Caco-2 (cell line): ENCODE results near the gene SERPINB13. TPM values are rescaled to one million over a fixed set of nuclear protein-coding genes. Genes with fewer than 3 reads are reported as not detected.

Experiments used
- BruUV-seq: library from RNA; stranded (reverse); fragments of 400-500 nt; replicated peaks from 2 replicates; lab custom pipeline; 2021; lab: Mats Ljungman, UMichigan
- CTCF ChIA-PET: fragments of 300-600 bp; sonication (Branson Sonifier 250); formaldehyde crosslinking; loops from one replicate; lab custom pipeline; 2022; ENCODE audit warnings: antibody characterized with exemption; lab: Charles Lee
- POLR2A ChIA-PET: fragments of 300-600 bp; sonication (Branson Sonifier 250); formaldehyde crosslinking; loops from one replicate; lab custom pipeline; 2022; ENCODE audit warnings: antibody characterized with exemption; lab: Charles Lee
- DNase-seq, 2 experiments: peaks; one replicate each; pipeline versions ENCODE4 v3.0.0 to v3.0.0-alpha.2; 2020 to 2022
- H3K27me3 ChIP-seq: replicated peaks from 2 replicates; pipeline ENCODE4 v1.6.0; 2011; ENCODE audit warnings: low read length; ENCODE audit not compliant: control insufficient read depth, insufficient read depth
- H3K36me3 ChIP-seq: 2 replicates; pipeline ENCODE4 v1.5.1; 2011; ENCODE audit warnings: low read length; ENCODE audit not compliant: control insufficient read depth, insufficient read depth
- H3K4me1 ChIP-seq: fragments of 250-450 bp; sonication (Bioruptor Pico); 2 replicates; pipeline ENCODE4 v1.5.1; 2020; ENCODE audit warnings: mild to moderate bottlenecking
- H3K4me3 ChIP-seq: 2 replicates; pipeline ENCODE4 v1.5.1; 2011; ENCODE audit warnings: low read depth, mild to moderate bottlenecking, control low read depth, low read length
- H3K9me3 ChIP-seq: fragments of 250-450 bp; sonication (Bioruptor Pico); 2 replicates; pipeline ENCODE4 v1.5.1; 2020; ENCODE audit warnings: mild to moderate bottlenecking, moderate library complexity
- H3K27ac Mint-ChIP-seq: one replicate; pipeline ENCODE4 v1.8.0; 2022; ENCODE audit warnings: mixed read lengths; ENCODE audit not compliant: unreplicated experiment
- H3K27me3 Mint-ChIP-seq: one replicate; pipeline ENCODE4 v1.8.0; 2022; ENCODE audit warnings: mixed read lengths; ENCODE audit not compliant: insufficient read depth, unreplicated experiment
- H3K36me3 Mint-ChIP-seq: one replicate; pipeline ENCODE4 v1.8.0; 2022; ENCODE audit warnings: mild to moderate bottlenecking, mixed read lengths; ENCODE audit not compliant: insufficient read depth, unreplicated experiment
- H3K4me1 Mint-ChIP-seq: one replicate; pipeline ENCODE4 v1.8.0; 2022; ENCODE audit warnings: low read depth, mixed read lengths; ENCODE audit not compliant: unreplicated experiment
- H3K4me3 Mint-ChIP-seq: one replicate; pipeline ENCODE4 v1.8.0; 2022; ENCODE audit warnings: mild to moderate bottlenecking, moderate library complexity, mixed read lengths; ENCODE audit not compliant: unreplicated experiment
- H3K9me3 Mint-ChIP-seq: one replicate; pipeline ENCODE4 v1.8.0; 2022; ENCODE audit warnings: mixed read lengths; ENCODE audit not compliant: unreplicated experiment
- intact Hi-C: fragments of 100-400 bp; cut with micrococcal nuclease; formaldehyde crosslinking; loops from one replicate; pipeline ENCODE4 v1.10.0; 2022; ENCODE audit not compliant: unreplicated experiment
- total RNA-seq: library from RNA; stranded (reverse); gene quantifications from 2 replicates; pipeline ENCODE4 v1.2.3, GENCODE V29; 2022
- TF ChIP-seq, protein P1 (sequence below), 2 experiments: fragments of 200-600 bp in 1 of 2; IDR thresholded peaks; 1 replicate in 1 of 2; 2 replicates in 1 of 2; pipeline versions ENCODE4 v1.5.1 to v1.8.0; 2011 to 2022; ENCODE audit warnings: antibody characterized with exemption in 1 of 2, control low read depth in 1 of 2, inconsistent platforms in 1 of 2, low read depth in 1 of 2, low read length in 1 of 2, mild to moderate bottlenecking in 1 of 2, moderate library complexity in 1 of 2; ENCODE audit not compliant: insufficient read depth in 1 of 2, severe bottlenecking in 1 of 2, unreplicated experiment in 1 of 2

Gene SERPINB13
- total RNA-seq, 1 experiment from 2014 or later, result not detected

DNA sequence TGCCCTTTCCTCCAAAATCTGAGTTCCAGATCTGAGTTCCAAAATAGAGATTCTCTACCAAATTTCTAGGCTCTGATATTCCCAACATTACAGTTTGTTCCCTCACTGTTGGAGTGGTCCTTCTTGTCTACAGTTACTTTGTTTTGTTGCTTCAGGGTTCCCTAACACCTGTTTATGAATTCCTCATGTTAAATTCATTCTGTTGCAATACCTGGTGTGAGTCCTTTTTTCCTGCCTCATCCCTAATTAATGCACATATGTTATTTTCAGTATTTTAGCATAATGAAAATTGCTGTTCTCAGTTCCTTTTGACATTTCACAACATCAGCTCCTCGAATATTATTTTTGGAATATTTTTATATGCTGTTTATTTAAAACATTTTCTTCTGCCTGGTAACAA, 16.2 kb downstream of the SERPINB13 start:
- no TSS peak for BruUV-seq
- Mint-ChIP-seq H3K9me3 (no peaks in the 10 kb centered on the region), H3K36me3 (no peaks in the 10 kb centered on the region), H3K4me3 (no peak overlapping the region), H3K27me3 (no peaks in the 10 kb centered on the region), H3K4me1 (no peaks in the 10 kb centered on the region), H3K27ac (no peak overlapping the region)
- DNase-seq, result no peak
- ChIA-PET POLR2A (no interaction called here), CTCF (no interaction called here)
- Histone ChIP-seq H3K4me3 (no peak overlapping the region), H3K36me3 (no peaks in the 10 kb centered on the region), H3K9me3 (no peaks in the 10 kb centered on the region), H3K27me3 (no peaks in the 10 kb centered on the region), H3K4me1 (no peaks in the 10 kb centered on the region)
- TF ChIP-seq, protein P1, sequence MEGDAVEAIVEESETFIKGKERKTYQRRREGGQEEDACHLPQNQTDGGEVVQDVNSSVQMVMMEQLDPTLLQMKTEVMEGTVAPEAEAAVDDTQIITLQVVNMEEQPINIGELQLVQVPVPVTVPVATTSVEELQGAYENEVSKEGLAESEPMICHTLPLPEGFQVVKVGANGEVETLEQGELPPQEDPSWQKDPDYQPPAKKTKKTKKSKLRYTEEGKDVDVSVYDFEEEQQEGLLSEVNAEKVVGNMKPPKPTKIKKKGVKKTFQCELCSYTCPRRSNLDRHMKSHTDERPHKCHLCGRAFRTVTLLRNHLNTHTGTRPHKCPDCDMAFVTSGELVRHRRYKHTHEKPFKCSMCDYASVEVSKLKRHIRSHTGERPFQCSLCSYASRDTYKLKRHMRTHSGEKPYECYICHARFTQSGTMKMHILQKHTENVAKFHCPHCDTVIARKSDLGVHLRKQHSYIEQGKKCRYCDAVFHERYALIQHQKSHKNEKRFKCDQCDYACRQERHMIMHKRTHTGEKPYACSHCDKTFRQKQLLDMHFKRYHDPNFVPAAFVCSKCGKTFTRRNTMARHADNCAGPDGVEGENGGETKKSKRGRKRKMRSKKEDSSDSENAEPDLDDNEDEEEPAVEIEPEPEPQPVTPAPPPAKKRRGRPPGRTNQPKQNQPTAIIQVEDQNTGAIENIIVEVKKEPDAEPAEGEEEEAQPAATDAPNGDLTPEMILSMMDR (IDR thresholded peaks at IDR 0.05; ENCODE audit: insufficient read depth in 1 of 2, low read depth in 1 of 2, low read length in 1 of 2, severe bottlenecking in 1 of 2, unreplicated experiment in 1 of 2), result no peak
- intact Hi-C loops, result no loop called here

DNA sequence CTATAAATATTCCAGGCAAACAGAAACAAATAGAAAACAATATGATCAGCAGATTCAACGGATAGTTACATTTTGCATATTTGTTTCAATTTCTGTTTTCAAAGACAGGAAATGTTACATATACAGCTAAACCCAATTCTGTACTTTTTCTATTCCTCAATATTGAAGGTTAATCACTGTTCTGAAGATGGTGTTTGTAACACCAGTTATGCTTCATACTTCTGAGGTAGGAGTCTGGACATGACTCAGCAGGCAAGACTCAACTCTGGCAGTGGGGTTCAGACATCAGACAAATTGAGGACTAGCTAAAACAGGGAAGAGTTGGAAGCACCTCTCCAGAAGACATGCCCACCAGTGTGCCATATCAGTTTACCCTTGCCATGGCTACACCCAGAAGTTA, 16.6 kb downstream of the SERPINB13 start:
- no peaks in the 10 kb centered on the region for H3K9me3 ChIP-seq
- no peak overlapping the region for H3K4me3 ChIP-seq
- H3K27ac Mint-ChIP-seq, result no peak overlapping the region
- H3K4me3 Mint-ChIP-seq, result no peak overlapping the region
- no peaks in the 10 kb centered on the region for H3K4me1 ChIP-seq
- TF ChIP-seq, protein P1 (IDR thresholded peaks at IDR 0.05; ENCODE audit: insufficient read depth in 1 of 2, low read depth in 1 of 2, low read length in 1 of 2, severe bottlenecking in 1 of 2, unreplicated experiment in 1 of 2), result no peak
- H3K36me3 ChIP-seq, result no peaks in the 10 kb centered on the region
- intact Hi-C loops, result no loop called here
- no peaks in the 10 kb centered on the region for H3K36me3 Mint-ChIP-seq
- DNase-seq, result no peak
- ChIA-PET CTCF (no interaction called here), POLR2A (no interaction called here)
- no peaks in the 10 kb centered on the region for H3K4me1 Mint-ChIP-seq
- H3K27me3 Mint-ChIP-seq, result no peaks in the 10 kb centered on the region
- H3K9me3 Mint-ChIP-seq, result no peaks in the 10 kb centered on the region
- H3K27me3 ChIP-seq, result no peaks in the 10 kb centered on the region
- BruUV-seq, result no TSS peak

DNA sequence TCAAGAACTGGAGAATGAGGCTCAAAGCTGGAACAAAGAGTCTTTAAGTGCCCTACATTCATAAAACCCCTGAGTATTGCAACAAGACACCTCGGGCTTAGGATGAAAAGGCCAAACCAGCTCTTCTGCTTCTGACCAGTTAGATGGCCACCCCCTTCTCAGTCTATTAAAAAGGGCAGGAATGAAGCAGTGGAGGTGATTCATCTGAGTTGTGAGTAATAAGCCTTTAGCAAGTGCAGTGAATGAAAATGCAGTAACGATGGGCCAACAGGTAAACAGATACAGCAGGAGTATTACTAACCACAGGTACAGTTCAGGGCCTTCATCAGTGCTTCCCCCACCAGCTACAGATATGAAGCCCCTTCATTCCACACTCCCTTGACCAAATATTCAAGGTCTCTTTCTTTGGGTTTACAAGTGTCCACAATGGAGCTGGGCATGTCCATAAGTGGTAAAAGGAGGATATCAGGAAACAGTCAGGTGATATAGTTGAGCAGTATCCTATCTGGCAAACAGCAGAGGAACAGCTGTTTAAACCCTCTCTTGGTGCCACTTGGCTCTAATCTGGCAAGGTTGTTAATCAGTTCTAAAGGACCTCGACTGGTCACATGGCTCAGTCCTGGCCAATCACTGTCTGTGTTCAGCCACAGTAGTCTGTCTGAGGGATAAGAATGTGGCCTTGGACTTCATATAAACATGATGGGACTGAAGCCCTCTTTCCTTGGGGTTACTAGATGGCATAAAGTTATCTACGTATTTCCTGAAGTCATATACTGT, 17.8 kb downstream of the SERPINB13 start:
- Histone ChIP-seq H3K9me3 (no peaks in the 10 kb centered on the region), H3K27me3 (no peaks in the 10 kb centered on the region), H3K4me3 (no peak overlapping the region), H3K4me1 (no peaks in the 10 kb centered on the region), H3K36me3 (no peaks in the 10 kb centered on the region)
- H3K4me1 Mint-ChIP-seq, result no peaks in the 10 kb centered on the region
- BruUV-seq, result no TSS peak
- H3K27ac Mint-ChIP-seq, result no peak overlapping the region
- ChIA-PET POLR2A (no interaction called here), CTCF (no interaction called here)
- H3K9me3 Mint-ChIP-seq, result no peaks in the 10 kb centered on the region
- DNase-seq, result no peak
- no peaks in the 10 kb centered on the region for H3K36me3 Mint-ChIP-seq
- no peak overlapping the region for H3K4me3 Mint-ChIP-seq
- TF ChIP-seq, protein P1 (IDR thresholded peaks at IDR 0.05; ENCODE audit: insufficient read depth in 1 of 2, low read depth in 1 of 2, low read length in 1 of 2, severe bottlenecking in 1 of 2, unreplicated experiment in 1 of 2), result no peak
- H3K27me3 Mint-ChIP-seq, result no peaks in the 10 kb centered on the region
- intact Hi-C loops, result no loop called here
